PC-9 (cell line): ENCODE measurements around the gene AK5.

Experiments
- CTCF ChIP-seq: fragments of 200-600 bp; sonication (generic); conservative IDR thresholded peaks from 2 replicates; pipeline ENCODE4 v1.6.1; 2017; ENCODE audit warnings: mixed run types, antibody characterized with exemption, mild to moderate bottlenecking, moderate library complexity
- EZH2 ChIP-seq: fragments of 200-600 bp; sonication (generic); IDR thresholded peaks from 2 replicates; pipeline ENCODE4 v1.8.0; 2017; ENCODE audit warnings: antibody characterized with exemption, low read depth

GRCh38 chr1:77471691-77472090, 189.9 kb downstream of the AK5 start:
- TF ChIP-seq EZH2 (no peak), CTCF (no peak)
